Neural progenitor cell (in vitro differentiated cells): Measurements from ENCODE around the gene GRIK2.

ENCODE experiments used
- CTCF ChIP-seq: fragments of 200-600 bp; sonication (generic); IDR thresholded peaks from 2 replicates; pipeline ENCODE4 v1.5.1; 2017; ENCODE audit warnings: antibody characterized with exemption, mild to moderate bottlenecking
- EZH2 ChIP-seq: fragments of 200-600 bp; sonication (generic); IDR thresholded peaks from 2 replicates; pipeline ENCODE4 v1.6.1; 2017; ENCODE audit warnings: antibody characterized with exemption, mild to moderate bottlenecking, moderate library complexity
- EZH2phosphoT487 ChIP-seq: fragments of 200-600 bp; sonication (generic); IDR thresholded peaks from 2 replicates; pipeline ENCODE4 v1.6.1; 2017; ENCODE audit warnings: antibody characterized with exemption

- TF ChIP-seq CTCF, result no peak
- no peak for TF ChIP-seq EZH2
- TF ChIP-seq EZH2phosphoT487, result no peak
These were observed 362.4 kb downstream of the GRIK2 start for GRCh38 chr6:101755931-101756330.
